Islet of Langerhans (tissue), 1 donor: Measurements from ENCODE around the gene CTRB2.
"Not testable (repeated sequence)": the region's sequence is repeated elsewhere in the genome, so short reads cannot be mapped to it uniquely, and the experiment has no call there.

Source experiments
- FAIRE-seq: peaks from one replicate; lab custom pipeline; 2011; peaks lifted over from hg19 to GRCh38; lab: Jason Lieb, UNC

CTRB2 gene

DNA sequence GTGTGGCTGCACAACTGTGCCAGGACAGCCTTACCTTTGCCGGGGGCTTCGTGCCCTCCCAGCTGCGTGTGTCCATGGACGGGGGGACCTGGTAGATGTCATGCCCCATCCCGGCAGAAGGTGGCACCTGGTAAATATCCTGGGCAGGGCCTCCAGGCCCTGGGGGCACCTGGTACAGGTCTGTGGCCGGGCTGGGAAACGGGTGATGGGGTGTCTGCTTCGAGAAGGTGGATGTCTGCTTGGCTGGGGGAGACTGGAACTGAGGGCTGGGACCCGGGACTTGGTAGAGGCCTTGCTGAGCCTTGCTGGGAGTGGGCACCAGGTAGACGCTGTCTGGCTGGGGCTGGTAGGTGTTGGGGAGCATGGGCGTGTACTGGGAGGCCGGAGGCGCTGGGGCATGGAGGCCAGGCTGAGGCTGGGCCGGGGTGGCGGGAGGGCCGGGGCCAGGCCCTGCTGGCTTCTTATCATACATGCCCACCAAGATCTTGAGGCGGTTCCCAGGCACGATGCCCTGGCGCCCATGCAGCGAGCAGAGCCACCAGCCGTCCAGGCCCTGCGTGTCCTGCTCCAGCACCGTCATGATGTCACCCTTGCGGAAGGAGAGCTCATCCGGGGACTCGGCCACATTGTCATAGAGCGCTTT lies 35.6 kb upstream of the CTRB2 start:
- FAIRE-seq = not testable (repeated sequence)

GRCh38 chr16:75241955-75242354 lies 35.0 kb upstream of the CTRB2 start:
- FAIRE-seq = no peak

GRCh38 chr16:75241412-75241811 lies 34.5 kb upstream of the CTRB2 start:
- no peak for FAIRE-seq

GRCh38 chr16:75240633-75241032 lies 33.7 kb upstream of the CTRB2 start:
- FAIRE-seq = not testable (repeated sequence)

DNA sequence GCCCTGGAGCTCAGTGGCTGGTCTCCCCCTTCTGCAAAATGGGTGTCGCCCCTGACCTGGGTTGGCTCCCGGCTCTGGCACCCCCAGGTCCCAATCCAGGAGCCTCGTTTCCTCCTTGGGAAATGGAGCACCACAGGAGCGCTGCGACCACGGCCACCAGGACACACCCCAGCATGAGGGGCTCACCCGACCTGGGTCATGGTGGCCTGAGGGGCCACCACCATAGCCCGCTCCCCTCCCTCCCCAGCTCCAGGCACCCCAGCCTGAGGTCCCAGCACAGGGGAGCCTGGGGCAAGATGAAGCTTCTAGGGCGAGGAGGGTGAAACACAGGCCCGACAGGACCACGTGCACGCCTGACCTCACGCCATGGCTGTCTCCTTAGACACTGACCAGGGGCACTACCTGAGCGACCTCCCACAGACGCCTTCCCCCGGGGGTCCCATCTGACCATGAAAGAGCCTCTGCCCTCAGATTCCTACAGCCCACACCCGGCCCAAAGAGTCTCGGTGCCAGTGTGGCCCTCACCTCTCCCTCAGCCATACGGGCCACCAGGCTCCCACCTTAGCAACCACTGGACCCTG lies 32.7 kb upstream of the CTRB2 start:
- no peak for FAIRE-seq

DNA sequence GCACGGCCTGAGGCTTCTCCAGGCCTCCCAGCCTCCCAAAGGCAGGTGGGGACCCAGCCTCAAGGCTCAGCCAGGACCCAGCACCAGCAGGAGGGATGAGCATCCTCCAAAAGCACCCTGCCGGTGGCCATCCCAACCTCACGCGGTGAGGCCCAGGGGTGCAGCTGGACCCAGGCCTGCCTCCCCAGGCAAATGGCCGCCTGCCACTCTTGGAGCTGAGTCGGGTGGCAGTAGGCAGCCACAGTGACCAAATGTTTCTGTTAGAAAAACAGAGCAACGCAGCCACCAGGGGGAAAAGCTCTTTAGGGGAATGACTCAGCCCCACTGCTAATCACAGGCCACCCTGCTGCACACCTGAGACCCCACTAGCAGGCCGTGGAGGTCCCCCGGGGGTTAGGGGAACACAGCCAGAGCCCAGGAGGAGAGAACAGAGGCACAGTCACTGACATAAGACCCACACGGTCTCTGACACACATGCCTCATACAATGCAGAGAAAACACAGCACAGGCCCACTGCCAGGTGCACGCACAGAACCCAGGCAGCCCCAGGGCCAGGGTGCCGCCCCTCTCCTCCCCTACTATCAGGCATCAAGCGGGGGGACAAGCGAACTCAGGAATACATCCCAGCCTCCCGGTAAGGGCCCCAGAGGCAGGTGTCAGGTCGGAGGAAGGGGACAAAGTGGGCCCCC lies 32.0 kb upstream of the CTRB2 start:
- no peak for FAIRE-seq

DNA sequence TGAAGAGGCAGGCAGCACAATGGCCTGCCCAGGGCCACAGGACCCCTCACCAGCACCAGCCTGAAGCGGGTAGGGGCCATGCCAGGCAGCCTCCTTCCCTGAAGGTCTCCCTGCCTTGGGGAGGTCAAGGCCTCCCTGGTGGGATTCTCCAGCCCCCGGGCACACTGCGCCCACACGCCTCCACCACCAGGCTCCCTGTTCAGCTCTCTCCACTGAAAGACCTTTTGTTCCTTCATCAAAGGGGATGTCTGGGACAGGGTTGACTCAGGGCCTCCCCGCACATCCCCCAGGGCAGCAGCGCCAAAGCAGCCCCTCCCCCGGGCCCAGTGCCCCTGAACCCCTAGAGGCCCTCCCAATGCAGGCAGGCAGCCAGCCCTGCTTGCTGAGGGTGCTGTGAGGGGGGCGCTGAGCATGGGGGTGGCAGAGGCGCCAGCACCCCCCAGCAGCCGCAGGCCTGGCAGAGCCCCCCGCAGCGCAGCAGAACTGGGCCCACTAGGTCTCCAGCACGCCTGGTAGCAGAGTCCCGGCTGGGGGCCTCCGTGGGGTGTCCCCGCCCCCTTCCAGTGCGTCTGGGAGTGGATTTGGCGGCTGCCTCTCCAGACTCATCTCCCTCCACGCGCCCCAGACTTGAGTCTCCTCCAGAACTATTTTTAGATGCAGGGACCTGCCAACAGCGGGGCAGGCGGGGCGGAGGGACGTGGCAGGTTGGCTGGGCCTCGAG lies 31.3 kb upstream of the CTRB2 start:
- FAIRE-seq = no peak

DNA sequence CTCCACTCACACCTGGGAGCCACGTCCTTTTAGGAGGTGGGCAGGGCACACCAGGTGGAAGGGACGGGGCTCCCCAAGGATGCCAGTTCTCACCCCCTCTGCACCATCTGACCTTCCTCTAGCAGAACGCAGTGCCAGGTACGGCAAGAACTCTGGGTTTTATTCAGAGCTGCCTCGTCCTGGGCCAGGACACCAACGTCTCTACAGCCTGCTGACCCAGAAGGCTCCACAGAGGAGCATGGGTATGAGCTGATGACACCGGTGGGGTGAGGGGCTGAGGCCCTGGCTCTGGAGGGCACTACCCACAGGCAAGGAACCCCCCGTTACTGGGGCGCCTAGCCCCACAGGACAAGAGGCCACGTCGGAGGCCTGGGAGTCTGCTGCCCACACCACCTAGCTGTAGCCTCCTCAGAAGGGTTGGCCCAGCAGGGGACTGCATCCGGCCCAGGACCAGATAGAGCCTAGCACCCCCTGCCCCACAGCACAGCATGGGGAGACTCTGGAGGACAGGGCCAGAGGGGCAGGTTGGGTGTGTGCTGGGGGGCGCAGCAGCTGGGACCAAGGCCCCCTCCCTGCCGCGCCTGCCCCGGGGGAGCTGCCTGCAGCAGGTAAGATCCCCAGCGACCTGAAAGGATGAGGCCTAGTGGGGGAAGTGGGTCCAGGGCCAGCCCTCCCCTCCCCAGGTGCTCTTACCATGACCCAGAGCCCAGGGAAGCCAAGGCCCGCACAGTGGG lies 30.6 kb upstream of the CTRB2 start:
- no peak for FAIRE-seq

- FAIRE-seq = no peak
Observed at GRCh38 chr16:75236736-75237397, 29.9 kb upstream of the CTRB2 start.

- FAIRE-seq = no peak
Observed at GRCh38 chr16:75236232-75236631, 29.3 kb upstream of the CTRB2 start.

DNA sequence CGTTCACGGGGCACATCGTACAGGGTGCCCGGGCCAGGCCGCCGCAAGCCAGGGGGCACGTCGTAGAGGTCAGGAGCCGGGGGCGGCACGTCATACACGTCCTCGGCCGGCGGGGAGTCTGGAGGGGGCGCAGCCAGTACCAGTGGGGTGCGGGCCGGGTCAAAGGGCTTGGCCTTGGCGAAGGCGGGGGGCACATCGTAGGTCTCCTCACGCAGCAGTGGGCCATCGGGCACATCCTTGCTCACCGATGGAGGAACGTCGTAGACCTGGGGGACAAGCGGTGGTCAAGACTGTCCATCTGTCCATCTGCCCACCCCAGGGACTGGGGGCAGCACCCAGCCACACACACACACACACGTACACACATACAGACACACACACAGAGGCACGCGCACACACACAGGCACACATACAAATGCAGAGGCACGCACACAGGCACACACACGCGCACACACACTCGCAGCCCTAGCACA lies 28.8 kb upstream of the CTRB2 start:
- FAIRE-seq = no peak

DNA sequence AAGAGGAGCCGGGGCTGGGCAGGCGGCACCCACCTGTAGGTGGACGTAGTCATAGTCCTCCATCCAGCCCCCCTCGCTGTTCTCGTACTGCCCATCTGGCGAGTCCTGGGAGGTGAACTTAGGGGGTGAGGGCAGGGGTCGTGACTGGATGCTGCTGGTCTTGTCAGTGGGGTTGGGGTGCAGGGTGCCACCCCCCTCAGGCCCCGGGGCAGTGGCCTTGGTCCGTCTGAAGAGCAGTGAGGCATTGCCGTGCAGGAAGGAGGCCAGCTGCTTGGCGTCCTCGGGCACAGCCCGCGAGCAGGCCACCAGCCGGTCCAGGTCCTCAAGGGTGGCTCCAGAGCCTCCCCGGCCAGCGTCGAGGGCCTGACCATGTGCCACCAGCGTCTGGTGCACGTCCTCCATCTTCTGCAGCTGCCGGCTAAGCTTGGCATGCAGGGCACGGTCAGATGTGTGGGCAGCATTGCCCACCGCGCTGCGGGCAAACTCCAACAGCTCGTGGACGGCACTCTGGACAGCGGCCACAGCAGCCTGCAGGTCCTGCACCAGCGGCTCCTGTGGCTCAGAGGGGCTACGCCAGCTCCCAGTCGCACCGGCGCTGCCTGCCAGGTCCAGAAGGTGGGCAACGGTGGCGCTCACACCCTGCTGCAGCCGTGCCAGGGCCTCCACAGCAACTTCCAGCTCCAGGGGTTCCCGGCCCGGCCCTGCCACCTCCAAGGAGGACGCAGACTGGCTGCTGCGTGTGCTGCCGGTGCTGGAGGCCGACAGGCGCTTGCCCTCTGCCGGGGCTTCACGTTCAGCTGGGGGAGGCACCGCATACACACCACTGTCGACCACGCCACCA lies 28.1 kb upstream of the CTRB2 start:
- FAIRE-seq = no peak

DNA sequence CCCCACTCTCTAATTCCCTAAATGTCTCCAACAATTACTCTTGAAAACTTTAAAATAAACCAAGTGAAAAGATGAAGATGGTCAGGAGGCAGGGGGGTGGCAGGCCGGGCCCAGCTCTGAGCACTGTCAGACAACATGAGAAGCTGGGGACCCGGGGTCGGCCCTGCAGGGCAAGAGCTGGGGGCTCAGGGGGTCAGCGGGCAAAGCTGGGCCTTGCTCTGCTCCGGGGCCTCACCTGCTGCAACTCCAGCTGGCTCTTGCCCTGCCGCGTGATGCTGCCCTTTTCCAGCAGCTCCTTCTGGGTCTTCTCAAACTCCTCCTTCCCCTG lies 26.6 kb upstream of the CTRB2 start:
- FAIRE-seq = no peak

DNA sequence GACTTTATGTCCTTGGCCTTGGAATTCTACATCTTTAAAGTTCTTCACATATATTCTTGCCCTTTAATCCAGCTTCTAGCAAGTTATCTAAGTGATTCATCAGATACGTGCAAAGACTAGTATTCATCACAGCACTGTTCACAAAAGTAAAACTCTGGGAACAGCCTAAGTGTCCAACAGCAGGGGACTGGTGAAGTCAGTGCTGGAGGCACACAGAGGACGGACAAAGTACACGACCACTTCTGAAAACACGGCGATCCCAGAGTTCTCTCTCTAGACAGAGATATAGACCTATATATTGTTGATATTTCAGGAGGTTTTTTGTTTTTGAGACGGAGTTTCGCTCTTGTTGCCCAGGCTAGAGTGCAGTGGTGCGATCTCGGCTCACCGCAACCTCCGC lies 24.6 kb upstream of the CTRB2 start:
- no peak for FAIRE-seq

DNA sequence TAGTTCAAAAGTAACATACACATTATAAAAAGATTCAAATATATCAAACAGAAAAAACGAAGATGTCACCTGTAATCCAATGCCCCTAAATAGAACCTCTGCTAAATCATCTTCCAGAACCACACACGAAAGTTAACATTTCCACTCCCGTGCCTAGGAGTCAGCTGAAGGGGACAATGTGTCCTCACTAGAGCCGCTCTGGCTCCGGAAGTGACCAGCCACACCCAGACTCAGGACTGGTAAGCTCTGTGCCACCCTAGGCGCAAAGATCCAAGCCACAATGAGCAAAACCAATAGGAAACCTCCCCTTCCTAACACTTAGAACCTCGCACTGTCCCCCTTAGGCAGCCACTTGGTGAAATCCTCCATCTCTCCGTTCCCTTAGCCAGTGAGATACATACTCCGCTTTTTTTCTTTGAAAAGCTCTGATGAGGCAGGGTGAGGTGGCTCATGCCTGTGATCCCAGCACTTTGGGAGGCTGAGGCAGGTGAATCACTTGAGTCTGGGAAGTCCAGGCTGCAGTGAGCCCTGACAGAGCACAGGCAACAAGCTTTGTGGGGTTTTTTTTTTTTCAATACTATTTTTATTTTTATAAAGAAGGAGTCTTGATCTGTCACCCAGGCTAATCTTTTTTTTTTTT lies 23.6 kb upstream of the CTRB2 start:
- no peak for FAIRE-seq

DNA sequence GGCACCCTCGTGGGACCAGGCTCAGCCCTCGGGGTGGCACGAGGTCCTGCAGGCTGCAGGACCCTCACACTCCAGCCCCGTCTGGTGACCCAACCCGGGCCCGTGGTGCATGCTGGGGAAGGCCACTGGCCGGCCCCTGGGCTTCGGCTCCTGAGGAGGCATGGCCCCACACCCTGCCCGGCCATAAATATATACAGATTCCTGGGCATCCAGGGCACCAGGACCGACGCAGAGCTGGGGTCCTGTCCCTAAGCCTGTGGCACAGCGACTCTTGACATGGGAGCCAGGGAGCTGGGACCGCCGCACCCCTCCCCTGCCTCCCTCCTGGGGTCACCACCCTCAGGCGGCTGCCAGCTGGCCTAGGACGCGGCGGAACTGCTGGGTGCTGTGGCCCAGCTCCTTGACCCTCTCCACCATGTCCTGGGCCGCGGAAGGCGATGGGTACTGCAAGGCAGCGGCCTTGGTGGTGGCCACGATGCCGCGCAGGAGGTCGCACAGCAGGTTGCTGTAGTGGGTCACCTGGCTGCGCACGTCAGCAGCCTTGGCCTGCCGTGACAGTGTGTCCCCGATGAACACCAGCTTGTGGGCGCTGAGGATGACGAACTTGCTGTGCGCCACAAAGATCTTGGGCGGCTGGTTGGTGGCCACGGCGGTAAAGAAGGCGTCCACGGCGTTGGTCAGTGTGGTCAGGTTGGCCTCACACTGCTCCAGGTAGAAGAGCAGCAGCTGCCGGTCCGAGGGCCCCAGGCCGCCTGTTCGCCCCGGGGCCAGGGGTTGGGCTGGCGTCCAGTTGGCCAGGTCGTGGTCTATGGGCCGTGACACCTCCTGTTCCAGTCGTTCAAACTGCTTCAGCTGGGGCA lies 22.4 kb upstream of the CTRB2 start:
- FAIRE-seq = no peak

- no peak for FAIRE-seq
Observed at GRCh38 chr16:75228143-75228976, 21.4 kb upstream of the CTRB2 start.

- FAIRE-seq = no peak
Observed at GRCh38 chr16:75227361-75228142, 20.6 kb upstream of the CTRB2 start.
